ENCODE measurements around the gene ALPI. TPM values are rescaled to one million over a fixed set of nuclear protein-coding genes. Genes with fewer than 3 reads are reported as not detected.
"Not testable (repeated sequence)": the region's sequence is repeated elsewhere in the genome, so short reads cannot be mapped to it uniquely, and the experiment has no call there.

ALPI gene
- not detected for total RNA-seq
- polyA plus RNA-seq, result not detected
- long read RNA-seq, donor 1, partial matches to known transcripts, result 0 of 1 reads
- long read RNA-seq, donor 1, other reads (novel, unspliced or antisense), result 0 of 1 reads
- long read RNA-seq, donor 2, result 0 reads

DNA sequence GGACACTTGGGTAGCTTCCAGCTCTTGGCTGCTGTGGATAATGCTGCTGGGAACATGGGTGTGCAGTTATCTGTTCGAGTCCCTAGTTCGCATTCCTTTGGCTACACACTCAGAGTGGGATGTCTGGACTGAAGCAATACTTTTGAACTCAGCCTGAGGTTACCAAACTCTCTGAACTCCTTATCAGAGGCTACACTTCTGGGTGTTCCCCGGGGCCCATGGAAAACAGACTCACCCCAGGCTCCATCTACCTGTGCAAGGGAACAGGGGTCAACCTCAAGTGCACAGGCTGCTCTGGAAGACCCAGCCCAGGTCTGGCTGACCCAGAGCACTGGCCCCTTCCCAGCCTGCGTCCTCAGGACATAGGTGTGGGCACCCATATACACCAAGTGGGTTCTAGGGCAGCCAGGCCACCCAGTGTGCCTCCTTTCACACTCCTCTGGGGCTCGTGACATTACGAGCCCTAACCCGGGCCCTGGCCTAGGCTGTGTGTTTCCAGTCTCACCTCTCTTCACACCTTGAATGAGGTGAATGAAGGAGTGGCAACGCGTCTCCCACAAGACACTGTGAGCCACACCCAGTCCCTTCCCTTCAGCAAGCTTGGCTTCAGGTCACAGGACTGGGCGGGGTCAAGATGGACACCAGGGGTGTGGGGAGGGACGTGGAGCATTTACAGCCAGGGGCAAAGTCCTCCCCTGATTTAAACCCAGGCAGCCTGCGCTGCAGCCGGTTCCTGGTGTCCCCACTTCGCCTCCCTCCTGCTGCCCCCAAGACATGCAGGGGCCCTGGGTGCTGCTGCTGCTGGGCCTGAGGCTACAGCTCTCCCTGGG is at the start of gene ALPI:
TSS of gene ALPI (plus strand) at position 728 of the 830 bp plus-strand sequence. CDS start at position 775, 47 bp downstream.
- Histone ChIP-seq H3K36me3 (no peaks in the 10 kb centered on the region), H3K4me1 (no peaks in the 10 kb centered on the region), H3K4me3 (no peak within 1 kb of the TSS), H3K27me3 (replicated peaks in 1 of 7) (peaks cover 0 to 46% (median 14%) of the 10 kb centered on the region in 7 donors), H3K27ac (no peak within 1 kb of the TSS), H3K9me3 (no peaks in the 10 kb centered on the region)
- TF ChIP-seq POLR2A (IDR thresholded peaks at IDR 0.05) (no peak), POLR2AphosphoS5 (IDR thresholded peaks at IDR 0.05) (no peak)
- TF ChIP-seq, protein P1, sequence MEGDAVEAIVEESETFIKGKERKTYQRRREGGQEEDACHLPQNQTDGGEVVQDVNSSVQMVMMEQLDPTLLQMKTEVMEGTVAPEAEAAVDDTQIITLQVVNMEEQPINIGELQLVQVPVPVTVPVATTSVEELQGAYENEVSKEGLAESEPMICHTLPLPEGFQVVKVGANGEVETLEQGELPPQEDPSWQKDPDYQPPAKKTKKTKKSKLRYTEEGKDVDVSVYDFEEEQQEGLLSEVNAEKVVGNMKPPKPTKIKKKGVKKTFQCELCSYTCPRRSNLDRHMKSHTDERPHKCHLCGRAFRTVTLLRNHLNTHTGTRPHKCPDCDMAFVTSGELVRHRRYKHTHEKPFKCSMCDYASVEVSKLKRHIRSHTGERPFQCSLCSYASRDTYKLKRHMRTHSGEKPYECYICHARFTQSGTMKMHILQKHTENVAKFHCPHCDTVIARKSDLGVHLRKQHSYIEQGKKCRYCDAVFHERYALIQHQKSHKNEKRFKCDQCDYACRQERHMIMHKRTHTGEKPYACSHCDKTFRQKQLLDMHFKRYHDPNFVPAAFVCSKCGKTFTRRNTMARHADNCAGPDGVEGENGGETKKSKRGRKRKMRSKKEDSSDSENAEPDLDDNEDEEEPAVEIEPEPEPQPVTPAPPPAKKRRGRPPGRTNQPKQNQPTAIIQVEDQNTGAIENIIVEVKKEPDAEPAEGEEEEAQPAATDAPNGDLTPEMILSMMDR (IDR thresholded peaks at IDR 0.05 in 8 of 11, conservative IDR thresholded peaks at IDR 0.05 in 3 of 11), result no peak
- peak; percentile 65 for DNase-seq
- 80 to 87% (median 83%) methylated on average over 11 to 14 of the region's 14 CpGs for WGBS, 5 donors
- intact Hi-C loops (cut with DNase I; ENCODE audit: low total_unique reads), result loop anchor here (10.0 kb wide), 1 partner anchor 69 kb away; the partner anchor contains the start of genes CHRND and PRSS56

DNA sequence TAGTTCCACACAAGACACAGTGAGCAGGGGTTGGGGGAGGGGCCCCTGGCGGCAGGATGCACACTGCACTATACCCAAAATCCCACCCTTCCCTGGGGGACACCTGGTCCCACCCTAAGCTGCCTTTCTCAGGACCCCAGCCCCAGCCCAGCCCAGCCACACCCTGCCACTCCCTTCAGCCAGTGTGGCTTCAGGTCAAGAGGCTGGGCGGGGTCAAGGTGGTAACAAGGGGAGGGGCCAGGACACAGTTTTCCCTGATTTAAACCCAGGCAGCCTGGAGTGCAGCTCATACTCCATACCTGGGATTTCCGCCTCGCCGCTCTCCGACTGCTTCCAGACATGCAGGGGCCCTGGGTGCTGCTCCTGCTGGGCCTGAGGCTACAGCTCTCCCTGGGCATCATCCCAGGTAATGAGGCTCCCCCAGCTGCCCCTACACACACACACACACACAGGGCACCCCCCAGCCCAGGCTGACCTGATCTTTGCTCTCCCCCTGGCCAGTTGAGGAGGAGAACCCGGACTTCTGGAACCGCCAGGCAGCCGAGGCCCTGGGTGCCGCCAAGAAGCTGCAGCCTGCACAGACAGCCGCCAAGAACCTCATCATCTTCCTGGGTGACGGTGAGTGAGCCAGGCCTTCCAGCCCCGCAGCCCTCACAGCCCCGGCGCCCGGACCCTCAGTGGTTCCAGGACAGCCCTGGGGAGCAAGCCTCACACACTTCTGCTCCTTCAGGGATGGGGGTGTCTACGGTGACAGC is 49.2 kb upstream of the ALPI start, which contains the start of gene ALPG:
TSS of gene ALPG (plus strand) at position 289 of the 755 bp plus-strand sequence. CDS start at position 340, 51 bp downstream.
- Histone ChIP-seq H3K27ac (no peak within 1 kb of the TSS), H3K36me3 (no peaks in the 10 kb centered on the region), H3K9me3 (no peaks in the 10 kb centered on the region), H3K4me3 (no peak within 1 kb of the TSS), H3K27me3 (replicated peaks in 1 of 7) (peaks cover 0 to 21% (median 0%) of the 10 kb centered on the region in 7 donors), H3K4me1 (no peaks in the 10 kb centered on the region)
- no peak for DNase-seq
- 85 to 94% (median 93%) methylated on average over 7 to 17 of the region's 17 CpGs for WGBS, 5 donors
- intact Hi-C loops (cut with DNase I; ENCODE audit: low total_unique reads), result no loop called here
- TF ChIP-seq POLR2A (IDR thresholded peaks at IDR 0.05) (no peak), POLR2AphosphoS5 (IDR thresholded peaks at IDR 0.05) (no peak)
- TF ChIP-seq, protein P1 (IDR thresholded peaks at IDR 0.05 in 8 of 11, conservative IDR thresholded peaks at IDR 0.05 in 3 of 11), result no peak

DNA sequence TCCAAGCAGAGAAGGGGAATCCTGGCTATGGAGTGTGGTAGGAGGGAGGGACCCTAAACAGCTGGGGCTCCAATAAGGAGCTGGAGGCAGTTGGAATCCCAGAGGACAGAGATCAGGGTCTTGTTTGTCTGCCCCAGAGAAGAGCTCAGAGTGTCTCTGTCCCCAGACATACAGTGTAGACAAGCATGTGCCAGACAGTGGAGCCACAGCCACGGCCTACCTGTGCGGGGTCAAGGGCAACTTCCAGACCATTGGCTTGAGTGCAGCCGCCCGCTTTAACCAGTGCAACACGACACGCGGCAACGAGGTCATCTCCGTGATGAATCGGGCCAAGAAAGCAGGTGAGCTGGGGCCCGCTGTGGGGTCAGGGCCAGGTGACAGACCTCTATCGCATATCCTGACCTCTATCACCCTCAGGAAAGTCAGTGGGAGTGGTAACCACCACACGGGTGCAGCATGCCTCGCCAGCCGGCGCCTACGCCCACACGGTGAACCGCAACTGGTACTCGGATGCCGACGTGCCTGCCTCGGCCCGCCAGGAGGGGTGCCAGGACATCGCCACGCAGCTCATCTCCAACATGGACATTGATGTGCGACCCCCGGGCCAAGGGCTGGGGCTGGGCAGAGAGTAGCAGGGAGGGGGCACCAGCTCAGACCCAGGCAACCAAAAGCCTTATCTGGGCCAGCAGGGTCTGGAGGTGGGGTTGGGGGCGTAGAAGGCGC is 48.4 kb upstream of the ALPI start:
- H3K27me3 ChIP-seq (replicated peaks in 1 of 7), result peaks cover 0 to 22% (median 0%) of the 10 kb centered on the region in 7 donors
- H3K9me3 ChIP-seq; H3K36me3 ChIP-seq; H3K4me1 ChIP-seq; H3K27ac ChIP-seq; DNase-seq; intact Hi-C loops (cut with DNase I; ENCODE audit: low total_unique reads); H3K4me3 ChIP-seq: not testable (repeated sequence)
- WGBS, 5 donors, result 92 to 98% (median 93%) methylated on average over 11 to 30 of the region's 30 CpGs

DNA sequence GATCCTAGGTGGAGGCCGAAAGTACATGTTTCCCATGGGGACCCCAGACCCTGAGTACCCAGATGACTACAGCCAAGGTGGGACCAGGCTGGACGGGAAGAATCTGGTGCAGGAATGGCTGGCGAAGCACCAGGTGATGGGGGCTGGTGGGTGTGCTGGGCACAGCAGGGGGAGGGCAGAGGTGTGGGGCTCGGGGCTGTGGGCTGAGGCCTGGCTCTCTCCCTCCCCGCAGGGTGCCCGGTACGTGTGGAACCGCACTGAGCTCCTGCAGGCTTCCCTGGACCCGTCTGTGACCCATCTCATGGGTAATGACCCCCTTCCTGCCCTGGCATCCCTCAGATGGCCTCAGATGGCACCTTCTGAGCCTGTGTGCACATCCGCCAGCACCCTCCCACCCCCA is 47.7 kb upstream of the ALPI start:
- H3K4me3 ChIP-seq; DNase-seq; H3K36me3 ChIP-seq; H3K4me1 ChIP-seq; H3K9me3 ChIP-seq; H3K27ac ChIP-seq; intact Hi-C loops (cut with DNase I; ENCODE audit: low total_unique reads): not testable (repeated sequence)
- WGBS, 5 donors, result 86 to 95% (median 89%) methylated on average over 9 to 10 of the region's 10 CpGs
- H3K27me3 ChIP-seq (replicated peaks in 1 of 7), result peaks cover 0 to 29% (median 0%) of the 10 kb centered on the region in 7 donors

DNA sequence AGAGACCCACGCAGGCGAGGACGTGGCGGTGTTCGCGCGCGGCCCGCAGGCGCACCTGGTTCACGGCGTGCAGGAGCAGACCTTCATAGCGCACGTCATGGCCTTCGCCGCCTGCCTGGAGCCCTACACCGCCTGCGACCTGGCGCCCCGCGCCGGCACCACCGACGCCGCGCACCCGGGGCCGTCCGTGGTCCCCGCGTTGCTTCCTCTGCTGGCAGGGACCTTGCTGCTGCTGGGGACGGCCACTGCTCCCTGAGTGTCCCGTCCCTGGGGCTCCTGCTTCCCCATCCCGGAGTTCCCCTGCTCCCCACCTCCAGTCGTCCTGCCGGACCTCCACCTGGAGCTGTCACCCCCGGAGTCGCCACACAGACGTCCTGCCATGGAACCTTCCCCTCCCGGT is 46.3 kb upstream of the ALPI start:
- H3K36me3 ChIP-seq; intact Hi-C loops (cut with DNase I; ENCODE audit: low total_unique reads); H3K4me1 ChIP-seq; DNase-seq; H3K9me3 ChIP-seq; H3K4me3 ChIP-seq; H3K27ac ChIP-seq: not testable (repeated sequence)
- WGBS, 5 donors, result 53 to 85% (median 83%) methylated on average over 10 to 40 of the region's 40 CpGs
- H3K27me3 ChIP-seq (replicated peaks in 1 of 7), result peaks cover 0 to 42% (median 0%) of the 10 kb centered on the region in 7 donors
